ENCODE measurements around the gene PCSK7. TPM values are rescaled to one million over a fixed set of nuclear protein-coding genes. Genes with fewer than 3 reads are reported as not detected.

The PCSK7 gene
- total and polyA plus RNA-seq, 2 of the 8 experiments (the other 6 are each of a cell fraction or from before 2014, with no cell fraction given) = 23.4 to 38.5 TPM

DNA sequence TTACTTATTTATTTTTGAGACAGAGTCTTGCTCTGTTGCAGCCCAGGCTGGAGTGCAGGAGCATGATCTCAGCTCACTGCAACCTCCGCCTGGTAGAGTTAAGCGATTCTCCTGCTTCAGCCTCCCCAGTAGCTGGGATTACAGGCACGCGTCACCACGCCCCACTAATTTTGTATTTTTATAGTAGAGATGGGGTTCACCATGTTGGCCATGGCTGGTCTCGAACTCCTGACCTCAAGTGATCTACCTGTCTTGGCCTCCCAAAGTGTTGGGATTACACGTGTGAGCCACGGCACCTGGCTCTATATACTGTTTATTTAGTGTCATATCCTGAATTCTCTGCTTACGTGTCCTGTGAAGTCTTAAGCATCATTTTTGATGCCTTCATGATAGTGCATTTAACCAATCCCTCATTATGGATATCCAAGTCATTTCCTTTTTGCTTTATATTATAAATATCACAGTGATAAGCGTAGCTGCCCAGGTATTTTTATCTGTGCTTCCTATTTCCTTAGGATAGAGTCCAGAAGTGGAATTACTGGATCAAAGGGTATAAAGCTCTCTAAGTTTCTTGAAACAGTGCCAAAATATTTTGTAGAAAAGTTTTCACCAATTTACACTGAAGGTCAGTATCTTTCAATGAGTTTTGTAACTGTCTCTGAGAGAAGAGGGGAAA lies 54.2 kb downstream of the PCSK7 start:
- H3K56ac ChIP-seq (replicated peaks; ENCODE audit: insufficient read length, low read depth, low read length) = no peak overlapping the region
- no peak for DNase-seq (ENCODE audit: low read depth in 1 of 2, low spot score in 2 of 2)
- H3K14ac ChIP-seq (ENCODE audit: insufficient read length) = no peak overlapping the region
- no peak overlapping the region; the same call in 1 of the 2 replicates for H4K8ac ChIP-seq (ENCODE audit: extremely low read depth, insufficient read depth, low read length)
- H3K23me2 ChIP-seq (ENCODE audit: low read depth, low read length) = peaks cover 11% of the 10 kb centered on the region
- H3K4me2 ChIP-seq (ENCODE audit: insufficient read depth in 1 of 2, low read depth in 2 of 2, low read length in 2 of 2) = peak overlapping the region; percentile 67 to 87
- H2BK5ac ChIP-seq (ENCODE audit: low read depth, low read length) = 0 out of 2 replicates have a peak overlapping the region, but pooled peaks have one; percentile 5
- peak overlapping the region; percentile 60 for H4K5ac ChIP-seq (ENCODE audit: insufficient read length, low read depth, low read length)
- no peaks in the 10 kb centered on the region; the same call in 1 of the 2 replicates for H3K79me1 ChIP-seq (ENCODE audit: low read depth, low read length)
- no peaks in the 10 kb centered on the region for H3K79me2 ChIP-seq (ENCODE audit: control insufficient read depth in 1 of 2, insufficient read depth in 2 of 2, low read length in 2 of 2)
- H2BK20ac ChIP-seq (ENCODE audit: low read length) = no peak overlapping the region
- H3K9ac ChIP-seq (replicated peaks in 1 of 4; ENCODE audit: extremely low read depth in 1 of 4, low read depth in 3 of 4, low read length in 3 of 4) = no peak overlapping the region; a peak in 1 of 7 replicates
- no peak overlapping the region for H3K23ac ChIP-seq (ENCODE audit: insufficient read length)
- H3K27ac ChIP-seq (ENCODE audit: low read depth, low read length) = peak overlapping the region; percentile 16; the same call in 1 of the 2 replicates
- FAIRE-seq = no peak
- H2BK15ac ChIP-seq (ENCODE audit: low read length) = no peak overlapping the region
- no peak overlapping the region for H2BK12ac ChIP-seq (ENCODE audit: low read depth, low read length)
- peaks cover 6 to 16% (median 12%) of the 10 kb centered on the region in 4 experiments for H3K4me1 ChIP-seq (replicated peaks in 1 of 4; ENCODE audit: control insufficient read depth in 3 of 4, insufficient read depth in 4 of 4, low read length in 3 of 4)
- WGBS, 2 experiments (ENCODE audit: extremely low coverage in 1 of 2, insufficient coverage in 1 of 2, insufficient read length in 1 of 2, insufficient replicate concordance in 2 of 2, low coverage in 1 of 2, low lambda C conversion rate in 2 of 2, missing lambda C conversion rate in 1 of 2) = 92% methylated on average over 10 of the region's 10 CpGs; no CpG with 5 or more reads in 1 of the 2 experiments
- H4K91ac ChIP-seq (replicated peaks; ENCODE audit: insufficient read length, low read length) = no peak overlapping the region
- no peaks in the 10 kb centered on the region for H3K27me3 ChIP-seq (replicated peaks in 1 of 4; ENCODE audit: control insufficient read depth in 3 of 4, extremely low read depth in 1 of 4, insufficient read depth in 3 of 4, low read length in 3 of 4)
- no peak overlapping the region for H2BK120ac ChIP-seq (replicated peaks; ENCODE audit: low read depth, low read length)
- H3K18ac ChIP-seq (ENCODE audit: extremely low read depth, low read length) = no peak overlapping the region
- H2AK5ac ChIP-seq (ENCODE audit: low read depth, low read length) = no peak overlapping the region
- H3K4ac ChIP-seq (replicated peaks; ENCODE audit: insufficient read length, low read depth, low read length) = no peak overlapping the region
- ChIA-PET CTCF (ENCODE audit: partially characterized antibody) (interaction anchor here (0.5 to 14.0 kb wide), 6 partner anchors 13 to 141 kb away, joined by 3 to 359 read pairs (median 3); partner anchors contain the start of genes PCSK7, RNF214 and TAGLN), POLR2A (ENCODE audit: partially characterized antibody) (interaction anchor here (1.3 to 12.6 kb wide), 6 partner anchors 11 to 55 kb away, joined by 5 to 153 read pairs (median 22); partner anchors contain the start of genes PAFAH1B2, PCSK7, RNF214 and TAGLN)
- H3K9me3 ChIP-seq (ENCODE audit: insufficient read depth in 2 of 2, low read depth in 1 of 2, low read length in 1 of 2) = no peaks in the 10 kb centered on the region
- H4K20me1 ChIP-seq (replicated peaks in 1 of 2; ENCODE audit: control insufficient read depth in 1 of 2, insufficient read depth in 2 of 2, low read length in 2 of 2) = peaks cover 1 to 4% of the 10 kb centered on the region in 2 experiments
- H2AFZ ChIP-seq (ENCODE audit: low read length) = no peak overlapping the region
- peak overlapping the region; percentile 79 to 89 (median 82); a peak in 5 of 8 replicates for H3K4me3 ChIP-seq (ENCODE audit: extremely low read depth in 1 of 4, insufficient read depth in 2 of 4, low read depth in 3 of 4, low read length in 4 of 4)
- H3K36me3 ChIP-seq (ENCODE audit: control insufficient read depth in 2 of 4, insufficient read depth in 4 of 4, low read length in 3 of 4) = peaks cover 0 to 4% (median 3%) of the 10 kb centered on the region in 4 experiments; a peak in 2 of 8 replicates
- no peak for TF ChIP-seq FOSL1 (IDR thresholded peaks at IDR 0.05; ENCODE audit: insufficient read depth, low read depth, low read length)
- TF ChIP-seq BCL11A (IDR thresholded peaks at IDR 0.05; ENCODE audit: low read depth in 2 of 2, low read length in 2 of 2) = no peak
- TF ChIP-seq CEBPB (IDR thresholded peaks at IDR 0.05; ENCODE audit: low read depth, low read length) = no peak
- no peak for TF ChIP-seq HDAC2 (IDR thresholded peaks at IDR 0.05; ENCODE audit: borderline replicate concordance in 1 of 2, low read depth in 2 of 2, low read length in 2 of 2)

Data from H1 (cell line).